Keratinocyte (primary cell): Measurements from ENCODE around the gene CACNA2D1.

Source experiments
- EZH2 ChIP-seq: IDR thresholded peaks from one replicate; pipeline ENCODE4 v1.6.1; 2012; ENCODE audit warnings: inconsistent platforms, mild to moderate bottlenecking, low read length, moderate library complexity
- TF ChIP-seq, protein P1 (sequence below), 3 experiments: IDR thresholded peaks in 1 of 3; conservative IDR thresholded peaks in 1 of 3; optimal IDR thresholded peaks in 1 of 3; 2 replicates in 2 of 3; 3 replicates in 1 of 3; pipeline versions ENCODE3 to v1.5.1; 2011; ENCODE audit warnings: low read length in 3 of 3, mild to moderate bottlenecking in 3 of 3, moderate library complexity in 2 of 3, control low read depth in 1 of 3, inconsistent platforms in 1 of 3; ENCODE audit not compliant: insufficient read depth in 2 of 3; ENCODE audit errors: extremely low read depth in 1 of 3

DNA sequence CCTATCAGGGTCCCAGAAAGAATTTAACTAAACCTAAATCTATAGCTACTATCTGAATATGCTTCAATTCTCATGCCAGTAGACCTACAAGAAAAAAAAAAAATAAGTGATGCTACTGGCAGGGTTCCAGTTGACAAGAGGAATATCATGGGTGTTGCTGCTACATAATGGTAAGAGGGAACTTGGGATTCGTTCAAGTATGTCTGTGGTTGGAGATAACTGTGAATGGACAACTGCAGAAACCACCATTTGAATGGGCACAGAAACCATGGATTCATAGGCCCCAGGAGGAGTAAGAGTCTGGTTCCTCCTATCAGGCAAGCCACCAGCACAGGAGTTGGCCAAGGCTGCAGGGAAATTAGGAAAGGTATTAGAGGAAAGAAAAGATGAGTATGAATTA, 386.1 kb downstream of the CACNA2D1 start:
- TF ChIP-seq, protein P1, sequence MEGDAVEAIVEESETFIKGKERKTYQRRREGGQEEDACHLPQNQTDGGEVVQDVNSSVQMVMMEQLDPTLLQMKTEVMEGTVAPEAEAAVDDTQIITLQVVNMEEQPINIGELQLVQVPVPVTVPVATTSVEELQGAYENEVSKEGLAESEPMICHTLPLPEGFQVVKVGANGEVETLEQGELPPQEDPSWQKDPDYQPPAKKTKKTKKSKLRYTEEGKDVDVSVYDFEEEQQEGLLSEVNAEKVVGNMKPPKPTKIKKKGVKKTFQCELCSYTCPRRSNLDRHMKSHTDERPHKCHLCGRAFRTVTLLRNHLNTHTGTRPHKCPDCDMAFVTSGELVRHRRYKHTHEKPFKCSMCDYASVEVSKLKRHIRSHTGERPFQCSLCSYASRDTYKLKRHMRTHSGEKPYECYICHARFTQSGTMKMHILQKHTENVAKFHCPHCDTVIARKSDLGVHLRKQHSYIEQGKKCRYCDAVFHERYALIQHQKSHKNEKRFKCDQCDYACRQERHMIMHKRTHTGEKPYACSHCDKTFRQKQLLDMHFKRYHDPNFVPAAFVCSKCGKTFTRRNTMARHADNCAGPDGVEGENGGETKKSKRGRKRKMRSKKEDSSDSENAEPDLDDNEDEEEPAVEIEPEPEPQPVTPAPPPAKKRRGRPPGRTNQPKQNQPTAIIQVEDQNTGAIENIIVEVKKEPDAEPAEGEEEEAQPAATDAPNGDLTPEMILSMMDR (optimal IDR thresholded peaks at IDR 0.05 in 1 of 3, IDR thresholded peaks at IDR 0.05 in 1 of 3, conservative IDR thresholded peaks at IDR 0.05 in 1 of 3; ENCODE audit: extremely low read depth in 1 of 3, insufficient read depth in 2 of 3, low read length in 3 of 3), result no peak
- no peak for TF ChIP-seq EZH2
